GM19351 (cell line): ENCODE measurements around the gene CAMK2N1.
"Not testable (repeated sequence)": the region's sequence is repeated elsewhere in the genome, so short reads cannot be mapped to it uniquely, and the experiment has no call there.

Experiments used
- ATAC-seq: cut with Tn5 transposase; IDR thresholded peaks from one replicate; pipeline ENCODE4 v1.9.1; 2021; ENCODE audit warnings: mild to moderate bottlenecking, moderate library complexity; ENCODE audit not compliant: unreplicated experiment

The CAMK2N1 gene

DNA sequence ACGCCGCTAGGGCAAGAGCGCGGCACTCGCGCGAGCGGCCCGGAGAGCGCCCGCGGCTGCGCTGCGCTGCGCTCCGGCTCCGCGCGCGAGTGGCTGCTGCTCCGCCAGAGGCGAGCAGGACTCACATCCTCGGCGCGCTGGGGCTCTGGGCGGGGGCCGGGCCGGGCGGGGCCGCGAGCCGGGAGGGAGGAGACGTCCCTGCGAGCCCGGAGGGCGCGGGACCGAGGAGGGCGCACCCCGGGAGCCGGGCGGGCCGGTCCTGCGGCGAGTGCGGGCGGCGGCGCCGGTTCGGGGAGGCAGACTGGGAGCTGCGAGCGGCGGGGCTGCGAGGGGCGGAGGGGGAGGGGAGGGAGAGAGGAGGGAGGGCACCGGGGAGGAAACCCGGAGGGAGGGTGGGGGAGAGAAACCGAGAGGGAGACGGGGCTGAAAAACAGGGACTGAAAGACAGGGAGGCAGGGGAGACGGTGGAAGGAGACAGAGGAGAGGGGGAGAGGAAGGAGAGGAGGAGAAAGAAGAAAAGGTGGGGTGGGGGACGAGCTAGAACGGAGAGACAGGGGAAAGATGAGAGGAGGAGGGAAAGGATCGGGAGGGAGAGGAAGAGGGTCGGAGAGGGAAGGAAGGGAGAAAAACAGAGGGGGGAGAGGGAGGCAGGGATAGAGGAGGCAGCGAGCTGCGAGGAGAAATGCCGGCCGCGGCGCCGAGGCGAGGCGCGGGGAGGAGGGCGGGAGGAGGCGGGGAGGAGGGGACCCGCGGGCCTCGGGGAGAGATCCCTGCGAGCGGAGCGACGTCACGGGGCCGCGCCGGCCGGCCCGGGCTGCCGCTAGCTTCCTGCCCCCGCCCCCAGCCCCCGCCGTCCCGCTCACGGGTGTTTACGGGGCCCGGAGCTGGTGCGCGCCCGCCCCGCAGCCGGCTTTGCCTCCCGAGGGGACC is at the start of gene CAMK2N1:
TSS of gene CAMK2N1 (minus strand) at position 684 of the 930 bp plus-strand sequence. CDS start 831 bp downstream, outside the sequence.
- no peak for ATAC-seq

DNA sequence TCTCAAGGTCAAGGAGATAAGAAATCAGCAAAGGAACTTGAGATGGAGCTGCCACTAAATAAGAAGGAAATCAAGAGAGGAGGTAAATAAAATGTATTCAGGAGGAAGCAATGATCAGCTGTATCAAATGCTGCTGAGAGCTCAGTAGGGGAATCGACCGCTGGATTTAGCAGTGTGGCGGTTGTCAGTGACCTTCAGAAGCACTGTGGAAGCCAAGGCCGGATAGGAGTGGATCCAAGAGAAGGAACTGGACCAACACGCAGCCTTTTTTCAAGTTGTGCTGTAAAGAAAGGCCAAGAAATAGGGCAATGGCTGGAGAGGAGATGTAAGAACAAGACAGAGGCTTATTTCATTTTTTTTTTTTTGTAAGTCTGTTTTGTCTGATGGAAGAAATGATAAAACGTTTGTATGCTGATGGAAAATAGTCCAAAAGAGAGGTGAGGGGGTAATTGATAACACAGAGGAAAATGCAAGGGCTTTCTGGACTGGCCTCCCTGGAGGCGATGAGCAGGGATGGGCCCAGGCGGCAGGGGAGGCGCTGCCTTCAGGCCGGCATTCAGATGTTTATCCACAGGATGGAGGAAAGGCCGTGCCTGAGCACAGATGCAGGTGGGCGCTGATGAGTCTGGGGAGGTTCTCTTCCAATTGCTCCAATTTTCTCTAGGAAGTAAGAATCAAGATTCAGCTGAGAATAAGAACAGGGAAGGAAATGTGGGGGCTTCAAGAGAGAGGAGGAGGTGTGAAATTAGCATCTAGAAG is 48.8 kb upstream of the CAMK2N1 start:
- ATAC-seq = no peak

DNA sequence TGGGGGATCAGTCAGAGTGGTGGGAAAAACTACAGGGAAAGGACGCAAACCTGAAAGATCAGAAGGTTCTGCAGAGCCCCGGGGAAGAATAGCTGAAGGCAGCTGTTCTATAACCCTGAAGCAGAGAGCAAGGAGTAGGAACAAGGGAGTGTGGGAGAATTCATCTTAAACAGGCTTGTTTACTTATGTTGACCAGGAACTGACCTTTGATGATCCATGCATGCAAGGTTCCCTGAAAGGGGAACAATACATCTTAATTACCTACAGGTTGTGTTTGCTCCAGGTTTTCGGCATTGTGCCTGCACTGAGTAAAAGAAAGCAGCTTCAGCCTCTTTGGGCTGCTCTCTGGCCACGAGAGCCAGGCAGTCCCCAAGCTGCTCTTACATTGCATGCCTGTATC is 47.6 kb upstream of the CAMK2N1 start:
- no peak for ATAC-seq

DNA sequence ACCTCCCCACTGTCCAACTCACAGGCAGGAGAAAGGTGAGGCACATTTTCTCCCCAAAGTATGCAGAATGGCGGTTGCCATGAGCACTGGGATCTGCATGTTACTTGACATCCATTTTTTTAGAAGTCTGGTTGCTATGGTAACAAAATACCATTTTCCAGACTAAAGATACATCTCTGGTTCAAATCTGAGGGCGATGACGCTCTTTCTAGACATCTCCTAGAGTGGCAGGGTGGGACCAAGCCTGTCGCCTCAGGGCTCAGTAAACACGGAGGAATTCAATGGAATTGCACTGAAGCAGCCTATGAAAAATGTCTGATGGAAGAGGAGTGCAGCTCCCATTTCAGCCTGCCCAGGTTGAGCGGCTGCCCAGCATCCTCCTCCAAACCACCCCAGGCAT is 44.9 kb upstream of the CAMK2N1 start:
- ATAC-seq = no peak

DNA sequence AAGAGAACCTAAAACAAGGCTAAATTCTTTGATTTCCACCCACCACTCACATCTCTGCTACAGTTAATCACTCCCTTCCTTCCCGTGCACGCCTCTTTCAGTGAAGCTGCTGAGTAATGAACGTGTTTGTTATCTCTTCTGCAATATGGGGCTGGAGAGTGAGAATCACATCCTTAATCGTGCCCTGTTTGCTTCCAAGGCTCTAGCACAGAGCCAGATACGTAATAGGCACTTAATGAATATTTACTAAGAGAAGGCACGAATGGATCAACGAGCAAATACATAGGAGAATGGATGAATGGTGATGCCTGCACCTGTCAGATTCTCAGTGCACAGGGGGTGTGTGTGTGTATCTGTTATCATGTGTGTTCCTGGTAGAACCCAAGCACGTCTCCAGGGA is 44.3 kb upstream of the CAMK2N1 start:
- no peak for ATAC-seq

DNA sequence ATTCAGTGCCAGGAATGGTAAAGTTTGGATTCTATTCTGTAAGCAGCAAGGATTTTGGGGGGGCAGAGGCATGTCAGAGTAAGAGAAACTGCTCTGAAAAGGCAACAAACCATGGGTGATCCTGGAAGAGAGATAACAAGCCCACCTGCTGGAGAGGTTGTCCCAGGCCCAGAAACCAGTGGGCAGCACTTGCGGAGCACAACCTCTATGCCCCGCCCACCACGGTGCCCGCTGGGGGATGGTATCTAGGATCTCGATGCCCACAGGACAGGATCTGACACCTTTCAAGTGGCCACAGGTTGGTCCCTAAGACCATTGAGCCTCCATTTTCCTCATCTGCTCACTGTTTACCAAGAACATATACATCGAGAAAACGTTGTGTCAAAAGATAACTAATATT is 42.2 kb upstream of the CAMK2N1 start:
- ATAC-seq = no peak

DNA sequence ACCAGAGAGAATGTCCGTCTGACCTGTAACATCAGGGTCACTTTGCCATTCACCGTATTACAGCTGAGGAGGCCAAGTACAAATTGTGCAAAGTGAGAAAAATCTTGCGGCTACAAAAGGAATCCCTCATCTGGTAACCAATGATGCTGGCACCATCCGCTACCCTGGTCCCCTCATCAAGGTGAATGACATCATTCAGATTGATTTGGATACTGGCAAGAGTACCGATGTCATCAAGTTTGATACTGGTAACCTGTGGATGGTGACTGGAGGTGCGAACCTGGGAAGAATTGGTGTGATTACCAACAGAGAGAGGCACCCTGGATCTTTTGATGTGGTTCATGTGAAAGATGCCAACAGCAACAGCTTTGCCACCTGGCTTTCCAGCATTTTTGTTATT is 40.3 kb upstream of the CAMK2N1 start:
- no peak for ATAC-seq

DNA sequence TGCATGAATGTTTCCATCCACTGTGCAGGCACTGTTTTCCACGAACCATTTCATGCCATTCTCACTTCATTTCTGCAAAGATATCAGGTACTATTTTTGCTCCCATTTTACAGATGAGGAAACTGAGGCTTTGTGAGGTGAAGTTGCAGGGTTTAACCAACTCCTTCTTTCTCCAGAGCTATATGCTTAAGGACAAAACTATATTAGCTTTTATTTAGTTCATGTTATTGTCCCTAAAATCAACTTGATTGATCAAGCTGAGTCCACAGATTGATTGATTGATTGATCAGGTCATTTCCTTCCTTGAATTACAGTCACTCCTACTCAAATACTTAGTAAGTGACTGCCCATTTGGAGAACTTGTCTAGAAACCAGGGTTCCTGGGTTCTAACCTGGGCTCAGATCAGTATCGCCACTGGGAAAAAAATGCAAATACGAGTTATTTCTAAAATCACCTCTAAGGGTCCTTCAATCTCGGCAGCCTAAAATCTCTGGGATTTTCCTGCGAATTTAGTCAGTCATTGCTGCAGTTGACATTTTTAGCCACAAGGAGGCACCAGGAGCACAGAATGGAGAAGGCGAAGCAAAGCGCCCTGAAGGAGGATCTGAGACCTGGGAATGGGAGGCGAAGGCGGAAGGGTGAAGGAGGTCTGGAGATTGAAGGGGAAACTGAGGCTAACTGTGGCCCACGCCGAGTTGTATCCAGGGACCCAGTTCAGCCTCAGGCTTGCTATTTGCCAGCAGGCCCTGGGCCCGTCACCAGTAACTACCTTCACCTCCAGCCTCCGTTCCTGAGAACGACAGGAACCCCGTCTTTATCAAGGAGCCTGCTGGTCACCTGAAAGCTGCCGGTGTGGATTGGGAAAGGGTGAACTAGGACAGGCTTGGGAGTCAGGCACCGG is 36.2 kb upstream of the CAMK2N1 start:
- no peak for ATAC-seq

DNA sequence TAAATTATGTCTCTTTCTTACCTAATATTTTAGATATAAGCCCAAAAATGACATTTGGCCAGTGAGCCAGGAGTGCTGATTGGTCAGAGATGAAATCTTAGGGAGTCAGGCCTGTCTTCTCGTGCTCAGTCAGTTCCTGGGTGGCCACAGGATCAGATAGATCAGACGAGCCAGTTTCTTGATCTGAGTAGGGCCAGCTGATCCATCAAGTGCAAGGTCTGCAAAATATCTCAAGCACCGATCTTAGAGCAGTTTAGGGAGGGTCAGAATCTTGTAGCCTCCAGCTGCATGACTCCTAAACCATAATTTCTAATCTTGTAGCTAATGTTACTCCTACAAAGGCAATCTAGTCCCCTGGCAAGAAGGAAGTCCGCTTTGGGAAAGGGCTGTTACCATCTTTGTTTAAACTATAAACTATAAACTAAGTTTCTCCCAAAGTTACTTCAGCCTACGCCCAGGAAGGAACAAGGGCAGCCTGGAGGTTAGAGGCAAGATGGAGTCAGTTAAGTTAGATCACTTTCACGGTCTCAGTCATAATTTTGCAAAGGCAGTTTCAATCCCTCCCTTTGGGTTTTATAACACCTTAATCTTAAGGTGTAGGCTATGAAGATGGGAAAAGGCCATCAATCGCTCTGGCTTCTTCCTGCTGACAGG is 33.7 kb upstream of the CAMK2N1 start:
- ATAC-seq = not testable (repeated sequence)

DNA sequence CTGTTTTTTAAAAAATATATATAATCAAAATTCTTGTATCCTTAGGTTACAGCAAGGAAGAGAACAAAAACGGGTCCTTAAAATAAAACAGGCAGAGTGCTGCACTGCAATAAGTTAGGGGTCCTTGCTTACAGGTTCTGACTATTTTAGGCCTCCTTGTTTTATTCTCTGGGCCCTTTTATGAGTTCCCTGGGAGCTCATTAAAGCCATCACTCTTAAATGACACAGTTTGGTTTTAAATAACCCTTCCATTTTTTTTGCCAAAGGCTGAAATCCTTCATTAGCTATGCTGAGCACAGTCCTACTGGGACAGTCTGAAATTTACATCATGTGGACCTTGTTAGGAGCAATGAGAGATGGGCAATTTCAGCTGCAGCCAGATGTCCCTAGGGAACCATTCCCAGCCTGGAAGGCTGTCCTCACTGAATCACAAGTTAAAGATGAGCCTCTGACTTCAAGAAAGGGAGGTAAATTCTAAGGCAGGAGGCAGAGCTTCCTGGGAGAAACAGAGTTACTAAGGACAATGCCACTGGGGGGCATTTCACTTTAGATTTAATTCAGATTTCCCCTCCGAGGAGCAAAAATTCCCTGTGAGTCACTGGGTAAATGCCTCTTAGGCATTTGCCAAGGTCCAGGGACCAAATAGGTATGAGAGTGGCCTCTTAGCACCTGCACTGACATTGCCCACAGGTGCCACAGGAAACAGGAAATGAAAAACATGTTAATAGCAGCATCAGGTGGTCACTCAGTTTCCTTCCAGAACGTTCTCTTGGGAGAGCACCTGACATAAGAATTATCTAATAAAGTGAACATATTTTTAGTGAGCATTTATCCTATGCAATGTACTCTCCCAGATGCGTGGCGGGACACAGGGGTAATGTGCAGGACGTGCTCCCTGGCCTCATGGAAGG is 25.8 kb upstream of the CAMK2N1 start:
- no peak for ATAC-seq

DNA sequence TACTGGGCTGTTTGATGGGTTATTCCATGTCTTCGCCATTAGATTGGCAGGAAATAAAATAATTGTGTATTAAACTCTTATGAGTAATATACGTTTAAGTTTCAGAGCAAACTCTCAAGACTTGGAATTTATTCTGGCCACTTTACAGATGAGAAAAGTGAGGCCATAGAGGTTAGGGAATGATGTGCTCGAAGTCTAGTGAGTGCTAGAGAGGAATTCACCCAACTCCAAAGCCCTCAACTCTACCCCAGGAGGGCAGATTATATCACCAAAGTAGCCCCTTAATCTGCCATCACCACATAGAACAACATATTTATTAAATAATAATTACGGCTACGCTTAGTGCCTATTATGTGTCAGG is 22.4 kb upstream of the CAMK2N1 start:
- ATAC-seq = no peak

DNA sequence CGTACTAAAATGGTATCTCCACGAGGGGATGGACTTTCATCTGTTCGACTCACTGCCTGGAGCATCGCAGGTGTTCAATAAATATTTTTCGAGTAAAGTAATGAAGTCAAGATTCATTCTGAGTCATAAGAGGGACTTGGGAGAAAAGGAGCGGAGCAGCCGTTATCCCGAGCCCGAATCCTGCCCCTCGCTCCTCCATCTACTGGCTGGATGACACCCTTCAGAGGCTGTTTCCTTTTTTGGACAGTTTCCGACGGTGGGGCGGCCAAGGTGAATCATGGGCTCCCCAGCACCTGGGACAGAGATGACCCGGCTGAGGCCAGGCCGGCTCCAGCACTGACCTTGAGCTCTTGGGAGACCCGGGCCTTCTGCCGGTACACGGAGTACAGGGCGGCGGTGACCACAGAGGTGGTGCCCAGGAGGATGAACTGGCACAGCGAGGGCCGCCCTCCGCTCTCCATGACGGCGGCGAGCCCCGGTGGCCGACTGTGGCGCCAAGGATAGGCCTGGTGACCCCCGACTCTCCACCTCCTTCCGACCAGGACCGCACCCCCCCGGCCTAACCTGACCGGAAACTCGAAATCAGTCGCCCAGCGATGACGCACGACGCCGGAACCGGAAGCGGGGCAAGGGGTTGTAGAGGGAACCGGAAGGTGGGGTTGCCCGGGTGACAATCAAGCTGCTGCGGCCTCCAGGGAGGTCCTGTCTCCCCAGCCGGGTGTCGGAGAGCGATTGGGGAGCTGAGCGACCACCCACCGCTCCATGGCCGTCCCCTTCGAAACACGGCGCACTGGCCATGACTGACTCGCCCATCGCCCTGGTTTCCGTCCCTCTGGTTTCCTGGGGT is 21.8 kb upstream of the CAMK2N1 start, which contains the start of gene MUL1:
TSS of gene MUL1 (minus strand) at position 588 of the 847 bp plus-strand sequence. CDS start at position 461, 127 bp downstream.
- peak; percentile 93 for ATAC-seq

DNA sequence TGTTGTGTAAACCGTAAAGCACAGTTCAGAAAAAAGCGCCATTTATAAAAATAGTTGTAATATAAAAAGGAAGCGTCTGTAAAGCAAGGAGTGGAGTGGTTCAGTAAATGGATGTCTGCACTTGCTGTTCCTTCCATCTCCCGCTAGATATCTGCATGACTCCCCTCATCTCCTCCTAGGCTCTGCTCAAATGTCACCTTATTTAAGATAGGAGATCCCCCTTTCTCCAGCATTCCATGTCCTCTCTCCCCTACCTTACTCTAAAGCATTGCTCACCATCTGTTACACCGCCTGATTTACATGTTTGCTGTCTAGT is 21.2 kb upstream of the CAMK2N1 start:
- no peak for ATAC-seq

DNA sequence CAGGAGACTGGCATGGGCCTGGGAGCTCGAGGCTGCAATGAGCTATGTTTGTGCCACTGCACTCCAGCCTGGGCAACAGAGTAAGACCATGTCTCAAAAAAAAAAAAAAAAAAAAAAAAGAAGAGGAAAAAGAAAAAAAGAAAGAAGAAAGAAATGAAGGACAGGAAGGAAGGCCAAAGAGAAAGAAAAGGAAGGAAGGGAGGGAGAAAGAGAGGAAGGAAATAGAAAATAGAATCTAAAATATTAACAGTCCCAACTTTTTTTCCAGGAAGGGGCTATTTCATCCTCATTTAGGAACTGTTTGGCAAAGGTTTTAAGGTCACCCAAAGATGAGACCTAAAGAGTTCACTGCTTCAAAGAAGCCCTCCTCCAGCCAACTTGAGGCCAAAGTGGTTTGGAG is 19.5 kb upstream of the CAMK2N1 start:
- no peak for ATAC-seq

DNA sequence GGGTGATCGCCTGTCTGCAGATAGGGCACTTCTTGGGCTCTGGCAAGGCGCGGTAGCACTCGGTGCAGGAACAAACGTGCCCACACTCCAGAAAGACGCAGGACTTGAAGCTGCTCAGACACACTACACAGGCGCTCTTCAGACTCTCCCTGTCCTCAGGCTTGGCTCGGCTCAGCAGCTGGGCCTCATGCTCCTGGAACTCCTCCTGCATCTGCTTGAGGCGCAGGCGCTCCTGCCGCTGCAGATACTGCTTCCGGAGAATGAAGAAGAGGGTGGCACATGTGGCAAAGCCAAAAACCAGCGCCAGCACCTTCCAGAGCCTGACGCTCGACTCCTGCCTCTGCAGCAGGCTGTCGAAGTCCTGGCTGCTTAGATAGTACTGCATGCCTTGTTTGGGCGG is 14.7 kb upstream of the CAMK2N1 start:
- no peak for ATAC-seq

DNA sequence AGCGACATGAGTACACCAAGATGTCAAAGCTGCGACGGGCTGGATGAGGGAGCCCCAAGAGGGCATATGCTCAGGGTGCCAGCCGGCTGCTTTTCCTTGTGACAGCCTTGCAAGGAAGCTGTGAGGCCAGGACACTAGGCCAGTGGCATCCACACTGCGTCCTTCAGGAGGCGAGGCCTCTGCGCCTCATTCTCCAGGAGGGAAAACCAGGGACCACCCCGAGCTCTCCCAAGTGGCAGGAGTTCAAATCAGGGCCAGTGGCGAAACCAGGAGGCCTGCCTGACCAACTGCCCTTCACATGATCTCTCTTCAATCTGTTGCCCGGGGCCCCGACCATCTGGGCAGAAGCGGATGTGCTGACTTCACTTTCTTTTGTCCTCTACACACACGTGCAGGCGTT is 13.7 kb upstream of the CAMK2N1 start:
- ATAC-seq = no peak

DNA sequence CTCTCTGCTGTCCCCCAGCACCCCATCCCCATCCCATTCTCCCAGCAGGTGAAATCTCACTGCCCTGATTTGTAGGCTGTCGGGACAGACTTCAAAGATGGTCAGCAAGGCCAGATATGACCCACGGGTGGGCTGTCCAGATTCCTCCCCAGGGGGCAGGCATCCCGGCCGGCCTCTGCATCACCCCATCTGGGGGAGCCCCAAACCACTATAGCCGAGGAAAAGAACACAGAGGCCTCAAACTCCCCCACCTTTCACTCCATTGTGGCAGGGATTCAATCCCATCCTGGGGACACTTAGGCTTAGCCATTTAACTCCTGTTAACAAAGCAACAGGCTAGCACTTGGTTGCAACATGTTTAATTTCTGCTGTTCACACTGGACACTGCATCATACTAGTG is 13.1 kb upstream of the CAMK2N1 start:
- no peak for ATAC-seq

DNA sequence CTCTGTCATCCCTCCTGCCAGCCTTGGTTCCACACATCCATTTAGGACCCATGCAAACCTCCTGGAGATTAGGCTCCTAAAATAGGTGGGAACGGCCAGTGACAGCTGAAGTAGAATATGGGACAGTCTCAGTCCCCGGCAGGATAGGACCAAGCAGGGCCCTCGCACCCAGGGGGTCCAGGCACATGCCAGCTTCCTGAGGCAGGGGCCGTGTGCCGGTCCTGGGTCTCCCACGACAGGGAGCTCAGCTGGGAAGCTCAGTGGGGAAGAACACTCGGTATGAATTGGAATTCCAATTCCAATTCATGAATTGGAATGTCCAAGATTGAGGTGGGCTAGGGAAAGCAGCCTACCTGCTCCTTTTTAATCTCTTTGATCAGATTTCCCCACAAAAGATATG is 12.1 kb upstream of the CAMK2N1 start:
- ATAC-seq = no peak

DNA sequence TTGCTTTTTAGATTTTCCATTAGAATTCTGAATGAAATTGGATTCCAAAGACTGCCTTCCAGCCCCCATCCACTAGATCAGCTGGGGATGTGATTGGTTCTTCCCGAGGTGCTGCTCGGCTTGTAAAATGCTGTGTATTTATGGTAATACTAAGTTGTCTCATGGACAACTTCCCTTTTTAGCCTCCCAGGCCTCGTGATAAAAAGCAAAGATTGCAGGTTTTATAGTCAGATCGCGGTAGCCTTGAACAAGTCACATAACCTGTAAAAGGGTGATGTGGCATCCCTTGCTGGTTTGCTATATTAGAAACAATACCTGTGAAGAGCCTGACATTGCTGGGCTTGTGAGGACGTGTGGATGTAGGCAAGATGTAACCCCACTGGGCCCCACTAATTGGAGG is 11.5 kb upstream of the CAMK2N1 start:
- ATAC-seq = no peak
